ENCODE results near the gene RTN3.

The RTN3 gene

GRCh38 chr11:63802637-63803414 lies 121.5 kb downstream of the RTN3 start:
- H3K4me3 ChIP-seq (ENCODE audit: control insufficient read depth, low read depth, low read length) = no peak overlapping the region
- DNase-seq (ENCODE audit: low read depth) = peak; percentile 83
- TF ChIP-seq, protein P1, sequence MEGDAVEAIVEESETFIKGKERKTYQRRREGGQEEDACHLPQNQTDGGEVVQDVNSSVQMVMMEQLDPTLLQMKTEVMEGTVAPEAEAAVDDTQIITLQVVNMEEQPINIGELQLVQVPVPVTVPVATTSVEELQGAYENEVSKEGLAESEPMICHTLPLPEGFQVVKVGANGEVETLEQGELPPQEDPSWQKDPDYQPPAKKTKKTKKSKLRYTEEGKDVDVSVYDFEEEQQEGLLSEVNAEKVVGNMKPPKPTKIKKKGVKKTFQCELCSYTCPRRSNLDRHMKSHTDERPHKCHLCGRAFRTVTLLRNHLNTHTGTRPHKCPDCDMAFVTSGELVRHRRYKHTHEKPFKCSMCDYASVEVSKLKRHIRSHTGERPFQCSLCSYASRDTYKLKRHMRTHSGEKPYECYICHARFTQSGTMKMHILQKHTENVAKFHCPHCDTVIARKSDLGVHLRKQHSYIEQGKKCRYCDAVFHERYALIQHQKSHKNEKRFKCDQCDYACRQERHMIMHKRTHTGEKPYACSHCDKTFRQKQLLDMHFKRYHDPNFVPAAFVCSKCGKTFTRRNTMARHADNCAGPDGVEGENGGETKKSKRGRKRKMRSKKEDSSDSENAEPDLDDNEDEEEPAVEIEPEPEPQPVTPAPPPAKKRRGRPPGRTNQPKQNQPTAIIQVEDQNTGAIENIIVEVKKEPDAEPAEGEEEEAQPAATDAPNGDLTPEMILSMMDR (conservative IDR thresholded peaks at IDR 0.05; ENCODE audit: control insufficient read depth, insufficient read depth, low read depth, low read length) = no peak

DNA sequence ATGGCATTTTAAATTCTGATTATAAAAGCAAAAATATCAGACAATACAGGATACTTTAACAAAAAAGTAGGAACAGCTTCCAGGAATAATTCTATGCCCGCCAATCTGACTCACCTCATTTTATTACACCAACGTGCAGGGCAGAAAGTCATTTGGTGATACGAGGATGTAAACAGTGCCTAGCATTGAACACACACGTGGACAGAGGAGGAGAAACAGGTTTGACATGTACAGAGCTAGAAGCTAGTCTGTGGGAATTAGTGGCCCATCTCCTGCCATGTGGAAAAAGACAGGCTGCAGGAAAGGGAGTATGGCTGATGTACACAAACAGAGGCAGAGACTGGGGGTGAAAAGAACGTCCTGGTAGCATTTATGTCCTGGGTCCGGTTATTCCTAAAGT lies 123.0 kb downstream of the RTN3 start:
- H3K4me3 ChIP-seq (ENCODE audit: control insufficient read depth, low read depth, low read length) = no peak overlapping the region
- TF ChIP-seq, protein P1 (conservative IDR thresholded peaks at IDR 0.05; ENCODE audit: control insufficient read depth, insufficient read depth, low read depth, low read length) = no peak
- no peak for DNase-seq (ENCODE audit: low read depth)

- TF ChIP-seq, protein P1 (conservative IDR thresholded peaks at IDR 0.05; ENCODE audit: control insufficient read depth, insufficient read depth, low read depth, low read length) = no peak
- H3K4me3 ChIP-seq (ENCODE audit: control insufficient read depth, low read depth, low read length) = no peak overlapping the region
- DNase-seq (ENCODE audit: low read depth) = no peak
These were observed 124.6 kb downstream of the RTN3 start for GRCh38 chr11:63805844-63806415.
